H54 (cell line): ENCODE results near the gene FKBP5.

Source experiments
- DNase-seq: peaks from one replicate; pipeline ENCODE4 v3.0.0; 2011; ENCODE audit warnings: low spot score, mixed read lengths; ENCODE audit not compliant: insufficient read length
- FAIRE-seq: peaks from 3 replicates; lab custom pipeline; 2011; peaks lifted over from hg19 to GRCh38; lab: Jason Lieb, UNC
- POLR2A ChIP-seq: IDR thresholded peaks from 2 replicates; pipeline ENCODE4 v1.6.1; 2011; ENCODE audit warnings: low read depth, mild to moderate bottlenecking, low read length

FKBP5 gene

GRCh38 chr6:35596448-35597442 is 92.0 kb downstream of the FKBP5 start:
- no peak for TF ChIP-seq POLR2A
- FAIRE-seq = peak; percentile 89
- DNase-seq = no peak

GRCh38 chr6:35594503-35595186 is 94.1 kb downstream of the FKBP5 start:
- FAIRE-seq (no peak), DNase-seq (no peak)
- TF ChIP-seq POLR2A = no peak

- no peak for FAIRE-seq
Observed at GRCh38 chr6:35592178-35592577, 96.5 kb downstream of the FKBP5 start.

GRCh38 chr6:35590622-35591066 is 98.1 kb downstream of the FKBP5 start:
- FAIRE-seq (no peak), DNase-seq (no peak)

More at GRCh38 chr6:35592178-35592577, 96.5 kb downstream of the FKBP5 start:
- no peak for DNase-seq
- no peak for TF ChIP-seq POLR2A

GRCh38 chr6:35589904-35590303 is 98.8 kb downstream of the FKBP5 start:
- no peak for DNase-seq
- TF ChIP-seq POLR2A = no peak
- FAIRE-seq = no peak

More at GRCh38 chr6:35590622-35591066, 98.1 kb downstream of the FKBP5 start:
- TF ChIP-seq POLR2A = no peak

GRCh38 chr6:35589201-35589739 is 99.4 kb downstream of the FKBP5 start:
- FAIRE-seq = no peak
- no peak for DNase-seq
- no peak for TF ChIP-seq POLR2A

GRCh38 chr6:35587167-35587566 is 101.5 kb downstream of the FKBP5 start:
- DNase-seq = no peak
- TF ChIP-seq POLR2A = no peak
- FAIRE-seq = peak; percentile 78

GRCh38 chr6:35586542-35586941 is 102.2 kb downstream of the FKBP5 start:
- DNase-seq (no peak), FAIRE-seq (no peak)
- TF ChIP-seq POLR2A = no peak

- TF ChIP-seq POLR2A = no peak
- DNase-seq (no peak), FAIRE-seq (no peak)
Observed at GRCh38 chr6:35585658-35586057, 103.1 kb downstream of the FKBP5 start.

GRCh38 chr6:35583893-35584688 is 104.6 kb downstream of the FKBP5 start:
- DNase-seq (no peak), FAIRE-seq (peak; percentile 99)
- TF ChIP-seq POLR2A = no peak

- no peak for TF ChIP-seq POLR2A
- no peak for DNase-seq
- FAIRE-seq = no peak
Observed at GRCh38 chr6:35582315-35582714, 106.4 kb downstream of the FKBP5 start.

GRCh38 chr6:35581633-35582032 is 107.1 kb downstream of the FKBP5 start:
- FAIRE-seq (no peak), DNase-seq (no peak)
- no peak for TF ChIP-seq POLR2A

GRCh38 chr6:35580836-35581235 is 107.9 kb downstream of the FKBP5 start:
- DNase-seq (no peak), FAIRE-seq (no peak)

More at GRCh38 chr6:35580836-35581235, 107.9 kb downstream of the FKBP5 start:
- TF ChIP-seq POLR2A = no peak
